ENCODE data around the gene SND1.

DNA sequence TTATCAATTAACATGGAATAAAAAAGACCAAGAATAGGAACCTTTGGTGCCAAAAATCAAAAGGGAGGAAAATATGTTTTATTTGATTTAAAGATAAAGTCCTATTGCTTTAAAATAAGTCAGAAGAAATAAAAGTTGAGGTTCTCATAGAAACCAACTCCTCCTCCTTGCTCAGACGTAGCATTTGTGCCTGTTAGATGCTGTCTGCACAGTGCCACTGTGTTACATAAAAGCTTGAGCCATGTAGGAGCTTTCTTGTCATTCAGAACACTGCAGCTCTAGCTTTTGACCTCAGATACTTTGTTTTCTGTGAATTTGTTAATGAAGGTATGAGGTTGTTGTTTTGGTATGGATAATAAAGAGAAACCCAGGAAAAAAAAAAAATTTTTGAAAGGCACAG lies 328.9 kb downstream of the SND1 start:
- TF ChIP-seq, protein P1, sequence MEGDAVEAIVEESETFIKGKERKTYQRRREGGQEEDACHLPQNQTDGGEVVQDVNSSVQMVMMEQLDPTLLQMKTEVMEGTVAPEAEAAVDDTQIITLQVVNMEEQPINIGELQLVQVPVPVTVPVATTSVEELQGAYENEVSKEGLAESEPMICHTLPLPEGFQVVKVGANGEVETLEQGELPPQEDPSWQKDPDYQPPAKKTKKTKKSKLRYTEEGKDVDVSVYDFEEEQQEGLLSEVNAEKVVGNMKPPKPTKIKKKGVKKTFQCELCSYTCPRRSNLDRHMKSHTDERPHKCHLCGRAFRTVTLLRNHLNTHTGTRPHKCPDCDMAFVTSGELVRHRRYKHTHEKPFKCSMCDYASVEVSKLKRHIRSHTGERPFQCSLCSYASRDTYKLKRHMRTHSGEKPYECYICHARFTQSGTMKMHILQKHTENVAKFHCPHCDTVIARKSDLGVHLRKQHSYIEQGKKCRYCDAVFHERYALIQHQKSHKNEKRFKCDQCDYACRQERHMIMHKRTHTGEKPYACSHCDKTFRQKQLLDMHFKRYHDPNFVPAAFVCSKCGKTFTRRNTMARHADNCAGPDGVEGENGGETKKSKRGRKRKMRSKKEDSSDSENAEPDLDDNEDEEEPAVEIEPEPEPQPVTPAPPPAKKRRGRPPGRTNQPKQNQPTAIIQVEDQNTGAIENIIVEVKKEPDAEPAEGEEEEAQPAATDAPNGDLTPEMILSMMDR (conservative IDR thresholded peaks at IDR 0.05 in 1 of 2, IDR thresholded peaks at IDR 0.05 in 1 of 2; ENCODE audit: extremely low read depth in 1 of 2, insufficient read depth in 1 of 2, low read depth in 1 of 2, low read length in 2 of 2), result no peak
- TF ChIP-seq EZH2 (IDR thresholded peaks at IDR 0.05; ENCODE audit: borderline replicate concordance, low read length), result no peak

Data from mammary epithelial cell (primary cell).